K562 (cell line): ENCODE data around the gene MEPE. TPM values are rescaled to one million over a fixed set of nuclear protein-coding genes. Genes with fewer than 3 reads are reported as not detected.

ENCODE experiments used
- ATAC-seq: fragments of 200-7000 bp; cut with Tn5 transposase; 3 replicates; pipeline ENCODE4 v1.9.1; 2020; ENCODE audit warnings: moderate library complexity
- BruUV-seq: library from RNA; stranded (reverse); fragments of 400-500 nt; replicated peaks from 2 replicates; lab custom pipeline; 2021; lab: Mats Ljungman, UMichigan
- CTCF ChIA-PET: fragments of 300-600 bp; formaldehyde crosslinking; extraction: SDS; loops from one replicate; lab custom pipeline; 2021; ENCODE audit warnings: low intra/inter-chr PET ratio; lab: Yijun Ruan, JAX
- POLR2A ChIA-PET: fragments of 300-600, 350-650 bp; sonication (Branson Sonifier 250); formaldehyde crosslinking; extraction: SDS; loops from one replicate; lab custom pipeline; 2021; ENCODE audit warnings: antibody characterized with exemption, inconsistent platforms; lab: Yijun Ruan, JAX
- DNase-seq, 4 experiments: peaks; one replicate each; pipeline versions ENCODE4 v3.0.0 to v3.0.0-alpha.2; 2011 to 2018; ENCODE audit warnings: low spot score in 3 of 4, mixed read lengths in 3 of 4; ENCODE audit errors: extremely low read depth in 1 of 4
- FAIRE-seq: peaks from 2 replicates; lab custom pipeline; 2011; peaks lifted over from hg19 to GRCh38; lab: Jason Lieb, UNC
- H2AFZ ChIP-seq: 2 replicates; pipeline ENCODE4 v1.6.0; 2011; ENCODE audit warnings: low read depth, low read length, control low read depth, inconsistent platforms
- H3K27ac ChIP-seq: fragments of 200-600 bp; 3 replicates; pipeline ENCODE4 v1.8.0; 2011; ENCODE audit warnings: low read depth, mild to moderate bottlenecking, control low read depth, inconsistent platforms, low read length, moderate library complexity, mixed read lengths; ENCODE audit errors: extremely low read depth
- H3K27me3 ChIP-seq, 2 experiments: fragments of 300-600 bp in 1 of 2; 2 replicates in 1 of 2; 3 replicates in 1 of 2; pipeline versions ENCODE4 v1.6.0 to v1.8.0; 2011; ENCODE audit warnings: inconsistent platforms in 2 of 2, low read length in 2 of 2, mild to moderate bottlenecking in 1 of 2, mixed read lengths in 1 of 2, moderate library complexity in 1 of 2; ENCODE audit not compliant: control insufficient read depth in 2 of 2, insufficient read depth in 2 of 2
- H3K36me3 ChIP-seq: fragments of 300-600 bp; 3 replicates; pipeline ENCODE4 v1.8.0; 2011; ENCODE audit warnings: mild to moderate bottlenecking, low read length, inconsistent platforms; ENCODE audit not compliant: control insufficient read depth, insufficient read depth
- H3K4me1 ChIP-seq, 2 experiments: fragments of 200-600 bp in 1 of 2; replicated peaks in 1 of 2; 2 replicates in 1 of 2; 3 replicates in 1 of 2; pipeline versions ENCODE4 v1.5.1 to v1.8.0; 2011; ENCODE audit warnings: inconsistent platforms in 2 of 2, low read length in 2 of 2, mild to moderate bottlenecking in 1 of 2, mixed read lengths in 1 of 2, moderate library complexity in 1 of 2; ENCODE audit not compliant: control insufficient read depth in 2 of 2, insufficient read depth in 2 of 2
- H3K4me2 ChIP-seq: 2 replicates; pipeline ENCODE4 v1.6.1; 2011; ENCODE audit warnings: low read length, control low read depth, inconsistent platforms, mixed read lengths; ENCODE audit not compliant: insufficient read depth
- H3K4me3 ChIP-seq: fragments of 200-600 bp; sonication (generic), shearing (Covaris generic); 2 replicates; pipeline ENCODE4 v1.5.1; 2016; ENCODE audit warnings: control low read depth, inconsistent platforms
- H3K79me2 ChIP-seq: fragments of 200-600 bp; 3 replicates; pipeline ENCODE4 v1.8.0; 2011; ENCODE audit warnings: low read length, inconsistent platforms; ENCODE audit not compliant: control insufficient read depth, insufficient read depth
- H3K9ac ChIP-seq, 2 experiments: 2 replicates each; pipeline versions ENCODE4 v1.6.0 to v1.6.1; 2011; ENCODE audit warnings: low read depth in 2 of 2, low read length in 2 of 2, control low read depth in 1 of 2, inconsistent platforms in 1 of 2, mild to moderate bottlenecking in 1 of 2, mixed read lengths in 1 of 2; ENCODE audit not compliant: insufficient read depth in 1 of 2
- H3K9me1 ChIP-seq: one replicate; pipeline ENCODE4 v1.6.0; 2011; ENCODE audit warnings: inconsistent platforms, mild to moderate bottlenecking, low read length, moderate library complexity; ENCODE audit not compliant: control insufficient read depth, insufficient read depth
- H3K9me3 ChIP-seq: replicated peaks from 2 replicates; pipeline ENCODE4 v1.5.1; 2011; ENCODE audit warnings: low read depth, low read length, inconsistent platforms; ENCODE audit not compliant: control insufficient read depth, insufficient read depth
- H4K20me1 ChIP-seq: replicated peaks from 2 replicates; pipeline ENCODE4 v1.6.1; 2011; ENCODE audit warnings: low read length, inconsistent platforms, mixed read lengths; ENCODE audit not compliant: control insufficient read depth, insufficient read depth
- ATF4 ChIP-seq: fragments of 450-650 bp; formaldehyde crosslinking; IDR thresholded peaks from 2 replicates; pipeline ENCODE4 v1.4.0; 2022; ENCODE audit warnings: mild to moderate bottlenecking, moderate library complexity
- BRF1 ChIP-seq: IDR thresholded peaks from 3 replicates; pipeline ENCODE4 v1.6.1; 2011; ENCODE audit warnings: borderline replicate concordance, mild to moderate bottlenecking; ENCODE audit not compliant: insufficient read length; ENCODE audit errors: extremely low read depth
- CCAR2 ChIP-seq: fragments of 200-400 bp; formaldehyde crosslinking; IDR thresholded peaks from 2 replicates; pipeline ENCODE4 v1.6.1; 2017; ENCODE audit warnings: mild to moderate bottlenecking, low read depth, low read length
- ETV6 ChIP-seq, 3 experiments: fragments of 150-350 bp in 1 of 3; sonication (generic) in 1 of 3; formaldehyde crosslinking in 1 of 3; IDR thresholded peaks; 2 replicates each; pipeline versions ENCODE4 v1.6.1 to v1.8.0; 2014 to 2022; ENCODE audit warnings: borderline replicate concordance in 2 of 3, low read depth in 2 of 3, antibody characterized with exemption in 1 of 3, low read length in 1 of 3, mild to moderate bottlenecking in 1 of 3, missing genetic modification reagents in 1 of 3
- FOXA3 ChIP-seq, 2 experiments: fragments of 450-650 bp in 1 of 2; sonication (generic) in 1 of 2; formaldehyde crosslinking; IDR thresholded peaks in 1 of 2; conservative IDR thresholded peaks in 1 of 2; 2 replicates each; pipeline versions ENCODE4 v1.4.0 to v1.8.0; 2020 to 2022; ENCODE audit warnings: mild to moderate bottlenecking in 2 of 2, missing genetic modification reagents in 1 of 2
- FOXJ3 ChIP-seq: sonication (generic); formaldehyde crosslinking; IDR thresholded peaks from 2 replicates; pipeline ENCODE4 v1.4.0; 2020; ENCODE audit warnings: mild to moderate bottlenecking, missing genetic modification reagents
- GMEB1 ChIP-seq: fragments of 250-450 bp; sonication (Bioruptor Pico); IDR thresholded peaks from 2 replicates; pipeline ENCODE4 v1.4.0; 2020; ENCODE audit warnings: mild to moderate bottlenecking
- GTF2E2 ChIP-seq: fragments of 200-800 bp; sonication (Bioruptor generic); IDR thresholded peaks from 2 replicates; pipeline ENCODE4 v1.6.1; 2016; ENCODE audit warnings: missing genetic modification characterization, missing compliant biosample characterization
- ID3 ChIP-seq, 2 experiments: fragments of 250-450 bp in 1 of 2; fragments of 450-650 bp in 1 of 2; sonication (Bioruptor Pico) in 1 of 2; IDR thresholded peaks; 2 replicates each; pipeline versions ENCODE4 v1.6.1 to v1.8.0; 2016 to 2021; ENCODE audit warnings: mild to moderate bottlenecking in 2 of 2, moderate library complexity in 2 of 2, missing compliant biosample characterization in 1 of 2, missing genetic modification characterization in 1 of 2
- RAD51 ChIP-seq: fragments of 450-650 bp; IDR thresholded peaks from 2 replicates; pipeline ENCODE4 v1.7.1; 2016; ENCODE audit warnings: low read depth, mild to moderate bottlenecking, borderline replicate concordance
- SIN3B ChIP-seq: fragments of 450-650 bp; IDR thresholded peaks from 2 replicates; pipeline ENCODE4 v1.6.1; 2017; ENCODE audit warnings: low read depth, mild to moderate bottlenecking, moderate library complexity
- TCF3 ChIP-seq: sonication (generic); formaldehyde crosslinking; IDR thresholded peaks from 2 replicates; pipeline ENCODE4 v1.4.0; 2020; ENCODE audit warnings: mild to moderate bottlenecking, missing genetic modification reagents
- TEAD4 ChIP-seq, 2 experiments: sonication (generic) in 1 of 2; formaldehyde crosslinking in 1 of 2; IDR thresholded peaks; 2 replicates each; pipeline versions ENCODE4 v1.6.1 to v1.8.0; 2012 to 2022; ENCODE audit warnings: borderline replicate concordance in 1 of 2, inconsistent platforms in 1 of 2, low read length in 1 of 2, mild to moderate bottlenecking in 1 of 2, missing genetic modification reagents in 1 of 2
- TOE1 ChIP-seq, 2 experiments: fragments of 450-650 bp in 1 of 2; sonication (generic) in 1 of 2; formaldehyde crosslinking in 1 of 2; IDR thresholded peaks; 2 replicates each; pipeline versions ENCODE4 v1.7.1 to v1.8.0; 2016 to 2022; ENCODE audit warnings: borderline replicate concordance in 2 of 2, mild to moderate bottlenecking in 2 of 2, antibody characterized with exemption in 1 of 2, inconsistent platforms in 1 of 2, low read depth in 1 of 2, missing genetic modification reagents in 1 of 2, moderate library complexity in 1 of 2
- ZBTB17 ChIP-seq: fragments of 450-650 bp; formaldehyde crosslinking; IDR thresholded peaks from 2 replicates; pipeline ENCODE4 v1.4.0; 2020; ENCODE audit warnings: mild to moderate bottlenecking
- ZFPM2 ChIP-seq: fragments of 250-450 bp; sonication (Bioruptor Pico); IDR thresholded peaks from 2 replicates; pipeline ENCODE4 v1.5.1; 2022; ENCODE audit warnings: mild to moderate bottlenecking
- WGBS: fragments of 100-300 bp; shearing (Covaris generic); methylation state at CpG from one replicate; pipeline ENCODE4 v1.1.6; 2016; ENCODE audit warnings: low coverage, mixed read lengths; ENCODE audit not compliant: insufficient coverage; ENCODE audit errors: missing lambda C conversion rate; 5-methylcytosine and 5-hydroxymethylcytosine counted together
- in situ Hi-C: fragments of 300-500 bp; cut with MboI; formaldehyde crosslinking; loops from 4 replicates; pipeline ENCODE4 v1.15.0; 2018; ENCODE audit warnings: inconsistent platforms, mixed read lengths
- intact Hi-C: fragments of 100-400 bp; cut with micrococcal nuclease; formaldehyde crosslinking; loops from 2 replicates; pipeline ENCODE4 v1.14.2; 2022
- polyA plus RNA-seq, 8 experiments: library from polyadenylated mRNA; depleted of rRNA in 4 of 8; stranded (reverse) in 5 of 8; unstranded in 3 of 8; fragments of >200 nt; fragmentation: Nextera tagmentation in 2 of 8; fragmentation: Illumina TruSeq in 1 of 8; extraction: Ambion mirVana in 2 of 8; extraction: Trizol in 1 of 8; gene quantifications; 2 replicates each; pipeline versions ENCODE4 v1.2.1 to v1.2.3, GENCODE V29; 2011 to 2014; ENCODE audit warnings: inconsistent platforms in 1 of 8, missing spikeins in 1 of 8
- total RNA-seq, 7 experiments: library from RNA; depleted of rRNA in 6 of 7; stranded (reverse); fragments of >200 nt in 6 of 7; fragmentation: Illumina TruSeq in 2 of 7; extraction: Trizol in 2 of 7; gene quantifications; 2 replicates each; pipeline versions ENCODE4 v1.2.1 to v1.2.3, GENCODE V29; 2011 to 2021; ENCODE audit warnings: low replicate concordance in 1 of 7

The MEPE gene
- total and polyA plus RNA-seq, 9 of the 15 experiments (the other 6 are each of a cell fraction or from before 2014, with no cell fraction given): not detected

- no peak for TF ChIP-seq ID3 (CRISPR knock-in tag; IDR thresholded peaks at IDR 0.05)
- no peak for TF ChIP-seq ID3 (tag; IDR thresholded peaks at IDR 0.05)
- peak in 1 of 2 experiments; percentile 91; a peak in 2 of 4 replicates for TF ChIP-seq FOXA3 (CRISPR knock-in tag; conservative IDR thresholded peaks at IDR 0.05 in 1 of 2, IDR thresholded peaks at IDR 0.05 in 1 of 2)
These were observed 16.8 kb downstream of the MEPE start (continued) for GRCh38 chr4:87849612-87850011.

GRCh38 chr4:87851332-87851731 is 18.6 kb downstream of the MEPE start:
- no peaks in the 10 kb centered on the region for H3K9me3 ChIP-seq
- no peak overlapping the region for H3K27ac ChIP-seq
- no peak for DNase-seq
- 8% methylated on average over 8 of the region's 8 CpGs for WGBS
- in situ Hi-C loops: loop anchor here (10.0 kb wide), 2 partner anchors 123 to 663 kb away; partner anchors contain the start of gene SPP1
- H3K9ac ChIP-seq: no peak overlapping the region
- ChIA-PET POLR2A (no interaction called here), CTCF (no interaction called here)
- H3K79me2 ChIP-seq: no peaks in the 10 kb centered on the region
- 0 out of 5 replicates have a peak, but pooled peaks cover 0 to 3% of the 10 kb centered on the region in 2 experiments for H3K27me3 ChIP-seq
- no TSS peak for BruUV-seq
- no peak for ATAC-seq
- no peak for FAIRE-seq
- no peak overlapping the region for H3K4me3 ChIP-seq
- H3K9me1 ChIP-seq: no peaks in the 10 kb centered on the region
- intact Hi-C loops: loop anchor here (5.0 kb wide), 1 partner anchor 666 kb away; no protein-coding TSS in a partner anchor
- no peaks in the 10 kb centered on the region for H4K20me1 ChIP-seq
- peaks cover 0 to 7% of the 10 kb centered on the region in 2 experiments; a peak in 1 of 5 replicates for H3K4me1 ChIP-seq
- no peak overlapping the region for H3K4me2 ChIP-seq
- no peak overlapping the region; the same call in 1 of the 2 replicates for H2AFZ ChIP-seq
- H3K36me3 ChIP-seq: no peaks in the 10 kb centered on the region
- TF ChIP-seq ZFPM2 (CRISPR knock-in tag) (no peak), ETV6 (IDR thresholded peaks at IDR 0.05; ENCODE audit: borderline replicate concordance in 1 of 2, low read depth in 2 of 2, low read length in 1 of 2) (no peak), ETV6 (CRISPR knock-in tag; IDR thresholded peaks at IDR 0.05; ENCODE audit: borderline replicate concordance) (no peak), CCAR2 (no peak), GTF2E2 (tag) (no peak), GMEB1 (no peak), TOE1 (IDR thresholded peaks at IDR 0.05; ENCODE audit: borderline replicate concordance) (no peak), TOE1 (CRISPR knock-in tag; IDR thresholded peaks at IDR 0.05; ENCODE audit: borderline replicate concordance, low read depth) (no peak), ATF4 (CRISPR knock-in tag) (no peak), SIN3B (no peak), FOXJ3 (CRISPR knock-in tag) (no peak), RAD51 (no peak), TEAD4 (IDR thresholded peaks at IDR 0.05; ENCODE audit: low read length) (no peak), TEAD4 (CRISPR knock-in tag; IDR thresholded peaks at IDR 0.05; ENCODE audit: borderline replicate concordance) (no peak), ZBTB17 (CRISPR knock-in tag) (no peak), TCF3 (no peak), BRF1 (no peak)
